Stimulated activated CD8-positive, alpha-beta memory T cell treated with anti-CD3 and anti-CD28 coated beads, Interleukin-12 subunit alpha, Interleukin-12 subunit beta, amount 100 ng/mL, for 4 hours (primary cell): ENCODE results near the gene RIPOR2.

Experiments
- DNase-seq: peaks from one replicate; pipeline ENCODE4 v3.0.0-alpha.2; 2020; ENCODE audit warnings: low read depth

RIPOR2 gene

GRCh38 chr6:24848461-24848860 is 87.3 kb downstream of the RIPOR2 start:
- DNase-seq, result no peak

DNA sequence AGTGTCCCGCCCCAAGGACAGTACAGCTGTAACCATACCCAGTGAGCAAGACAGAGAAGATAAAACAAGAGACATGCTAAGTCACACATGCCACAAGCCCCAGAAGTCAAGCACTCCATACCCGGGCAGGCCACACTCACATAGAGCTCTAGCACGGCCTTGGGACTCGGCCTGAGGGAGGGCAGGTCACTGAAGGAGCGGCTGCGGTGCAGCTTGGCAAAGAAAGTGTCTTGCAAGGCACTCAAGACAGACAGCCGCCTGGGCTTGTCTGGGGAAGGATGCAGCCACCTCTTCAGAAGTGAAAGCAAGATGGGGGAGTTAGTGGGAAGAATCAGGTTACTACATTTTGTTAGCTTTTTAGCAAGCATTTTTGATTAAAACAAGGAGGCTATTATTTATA is 88.4 kb downstream of the RIPOR2 start:
- DNase-seq, result no peak

DNA sequence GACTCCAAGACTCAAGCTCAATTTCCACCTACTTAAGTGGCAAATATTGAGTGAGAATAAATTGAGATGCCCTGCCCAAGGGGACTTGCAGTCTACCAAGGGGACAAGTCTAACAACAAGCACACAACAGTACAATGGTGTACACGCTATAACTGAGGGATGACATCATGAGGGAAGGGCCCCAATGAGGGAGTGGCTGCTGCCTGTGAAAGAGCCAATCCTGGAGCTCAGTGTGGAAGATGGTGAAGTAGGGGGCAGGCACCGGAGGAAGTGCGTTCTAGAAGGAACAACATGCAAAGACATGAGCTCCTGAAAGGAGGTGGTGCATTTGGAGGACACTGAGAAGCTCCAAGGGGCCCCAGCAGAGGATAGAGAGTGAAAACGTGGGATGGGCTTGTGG is 90.2 kb downstream of the RIPOR2 start:
- DNase-seq, result no peak

GRCh38 chr6:24844903-24845302 is 90.9 kb downstream of the RIPOR2 start:
- no peak for DNase-seq

DNA sequence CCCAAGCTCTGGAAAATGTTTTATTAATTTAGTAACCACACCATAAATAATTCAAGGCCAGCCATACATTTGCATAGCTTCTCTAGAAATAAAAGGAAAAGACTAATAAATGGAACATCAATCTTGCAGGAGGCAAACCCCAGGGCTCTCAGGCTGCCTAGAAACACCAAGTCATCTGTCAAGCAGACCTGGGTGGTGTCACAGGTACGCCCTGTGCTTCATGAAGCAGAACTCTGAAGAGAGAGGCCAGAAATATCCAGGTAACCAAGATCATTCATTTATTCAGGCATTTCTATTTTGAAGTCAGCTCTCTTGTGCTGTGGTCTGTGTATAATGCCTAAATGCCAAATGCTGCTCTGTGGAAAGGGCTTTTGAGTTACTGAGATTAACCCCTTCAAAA is 91.7 kb downstream of the RIPOR2 start:
- DNase-seq, result no peak

DNA sequence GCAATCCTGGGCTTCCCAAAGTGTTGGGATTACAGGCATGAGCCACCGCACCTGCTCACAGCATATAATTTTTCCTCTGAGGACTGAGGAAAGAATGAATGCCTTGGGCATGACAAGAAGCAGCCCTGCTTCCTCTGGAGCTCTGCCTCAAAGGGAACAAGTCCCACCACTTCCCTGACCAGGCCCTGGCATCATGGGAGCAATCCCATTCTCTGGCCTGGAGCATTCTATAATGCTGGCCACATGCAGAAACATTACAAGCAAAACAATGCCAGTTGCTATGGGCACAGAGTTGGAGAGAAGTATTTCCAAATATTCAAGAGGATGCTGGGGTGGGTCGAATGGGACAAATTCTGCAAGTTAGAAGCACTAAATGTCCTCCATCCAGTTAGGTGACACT is 95.6 kb downstream of the RIPOR2 start:
- no peak for DNase-seq

GRCh38 chr6:24838994-24839393 is 96.8 kb downstream of the RIPOR2 start:
- no peak for DNase-seq

DNA sequence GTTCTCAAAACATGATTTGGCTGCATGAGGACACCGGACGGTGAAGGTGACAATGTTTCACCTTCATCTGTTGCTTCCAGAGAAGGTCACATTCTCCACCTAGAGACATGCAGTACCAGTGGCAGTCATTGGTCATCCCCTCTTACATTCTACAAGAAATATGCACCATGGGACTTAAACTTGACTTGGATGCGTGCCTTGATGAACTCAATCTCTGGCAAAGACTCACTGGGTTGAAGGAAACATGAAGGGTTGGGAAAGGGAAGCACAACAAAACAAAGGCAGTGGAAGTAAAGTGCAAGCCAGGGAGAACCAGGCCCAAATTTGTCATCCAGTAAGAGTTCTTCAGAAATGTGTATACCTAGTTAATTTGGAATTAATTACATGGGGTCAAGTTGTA is 97.7 kb downstream of the RIPOR2 start:
- DNase-seq, result no peak

DNA sequence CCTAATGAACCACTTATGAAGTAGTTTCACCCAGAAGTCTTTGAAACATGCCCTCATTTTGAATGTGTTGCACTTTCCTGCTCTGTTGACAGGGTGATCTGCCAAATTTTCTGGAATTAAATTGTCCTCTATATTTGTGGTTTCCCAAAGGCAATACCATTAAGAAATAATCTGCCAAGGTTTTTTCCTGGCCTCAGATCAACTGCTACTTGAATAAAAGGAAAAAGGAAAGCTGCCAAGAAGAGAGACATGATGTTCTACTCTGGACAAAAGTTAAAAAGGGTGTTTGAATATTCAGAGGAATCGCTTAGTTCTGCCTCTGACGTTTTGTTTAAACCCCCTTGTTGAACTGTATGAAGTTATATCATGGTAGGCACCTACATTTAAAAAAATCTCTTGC is 99.7 kb downstream of the RIPOR2 start:
- DNase-seq, result no peak

DNA sequence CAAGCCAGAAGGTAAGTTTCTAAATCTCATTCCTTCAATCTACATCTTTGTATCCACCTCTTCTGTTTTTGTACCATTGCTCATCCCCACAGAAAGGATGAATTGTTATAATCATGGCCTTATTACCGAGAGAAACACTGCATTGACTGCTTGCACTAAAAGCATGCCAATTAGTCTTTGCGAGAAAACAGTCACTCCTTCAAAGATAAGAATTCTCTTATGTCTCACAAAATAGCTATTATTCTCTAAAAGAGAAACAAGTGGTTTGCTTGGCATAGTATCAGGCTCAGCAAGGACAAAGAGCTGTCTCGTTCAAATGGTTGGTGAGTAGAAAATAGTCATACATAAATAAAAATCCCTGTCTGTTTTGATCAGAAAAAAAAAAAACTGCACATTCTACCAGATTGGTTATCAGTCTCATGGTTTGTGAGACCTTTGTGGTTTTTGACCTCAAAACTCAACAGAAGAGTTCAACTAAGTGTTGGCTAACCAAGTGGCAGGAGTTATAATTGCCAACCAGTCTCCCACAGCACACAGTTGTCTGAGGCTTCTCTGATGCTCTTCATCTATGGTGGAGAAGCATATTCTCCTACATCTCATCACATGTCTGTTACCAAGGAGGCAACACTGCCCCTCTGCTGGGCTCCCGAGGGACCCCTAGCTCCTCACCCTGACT is 101.9 kb downstream of the RIPOR2 start:
- DNase-seq, result no peak

- no peak for DNase-seq
Measured at GRCh38 chr6:24832794-24833193, 103.0 kb downstream of the RIPOR2 start.

GRCh38 chr6:24831771-24832716 is 103.7 kb downstream of the RIPOR2 start:
- DNase-seq, result no peak

DNA sequence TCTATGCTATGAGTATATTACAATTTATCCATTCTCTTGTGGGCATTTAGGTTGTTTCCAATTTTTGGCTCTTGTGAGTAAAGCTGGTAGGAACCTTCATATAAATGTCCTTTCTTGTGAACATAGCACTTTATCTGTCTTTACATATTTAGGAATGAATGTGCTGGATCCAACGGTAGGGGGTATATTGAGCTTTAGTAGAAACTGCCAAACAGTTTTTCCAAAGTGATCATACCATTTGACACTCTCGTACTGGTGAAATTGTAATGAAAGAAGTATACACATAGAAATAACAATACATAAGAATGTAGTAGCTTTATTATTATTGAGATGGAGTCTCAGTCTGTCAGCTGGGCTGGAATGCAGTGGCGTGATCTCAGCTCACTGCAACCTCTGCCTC is 106.1 kb downstream of the RIPOR2 start:
- no peak for DNase-seq

GRCh38 chr6:24827970-24828369 is 107.8 kb downstream of the RIPOR2 start:
- no peak for DNase-seq

DNA sequence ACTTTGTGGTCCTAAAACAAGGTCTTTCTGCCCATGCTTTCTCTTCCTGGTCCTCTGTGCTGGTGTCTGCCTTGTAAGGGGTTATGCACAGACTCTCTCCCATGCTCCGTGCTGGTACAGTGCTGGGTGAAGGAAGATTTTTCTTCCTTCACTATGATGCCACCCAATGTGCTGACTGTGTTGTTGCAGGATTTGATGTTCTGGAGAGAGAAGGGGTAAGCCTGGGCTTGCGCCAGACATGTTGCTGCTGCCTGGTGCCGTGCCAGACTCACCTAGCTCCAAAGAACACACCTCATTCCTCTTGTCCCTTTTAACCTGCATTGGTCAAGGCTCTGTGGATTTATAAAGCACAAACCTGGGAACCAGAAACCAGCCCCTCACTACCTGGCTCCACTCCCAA is 108.6 kb downstream of the RIPOR2 start:
- no peak for DNase-seq

GRCh38 chr6:24825130-24825630 is 110.6 kb downstream of the RIPOR2 start:
- no peak for DNase-seq

DNA sequence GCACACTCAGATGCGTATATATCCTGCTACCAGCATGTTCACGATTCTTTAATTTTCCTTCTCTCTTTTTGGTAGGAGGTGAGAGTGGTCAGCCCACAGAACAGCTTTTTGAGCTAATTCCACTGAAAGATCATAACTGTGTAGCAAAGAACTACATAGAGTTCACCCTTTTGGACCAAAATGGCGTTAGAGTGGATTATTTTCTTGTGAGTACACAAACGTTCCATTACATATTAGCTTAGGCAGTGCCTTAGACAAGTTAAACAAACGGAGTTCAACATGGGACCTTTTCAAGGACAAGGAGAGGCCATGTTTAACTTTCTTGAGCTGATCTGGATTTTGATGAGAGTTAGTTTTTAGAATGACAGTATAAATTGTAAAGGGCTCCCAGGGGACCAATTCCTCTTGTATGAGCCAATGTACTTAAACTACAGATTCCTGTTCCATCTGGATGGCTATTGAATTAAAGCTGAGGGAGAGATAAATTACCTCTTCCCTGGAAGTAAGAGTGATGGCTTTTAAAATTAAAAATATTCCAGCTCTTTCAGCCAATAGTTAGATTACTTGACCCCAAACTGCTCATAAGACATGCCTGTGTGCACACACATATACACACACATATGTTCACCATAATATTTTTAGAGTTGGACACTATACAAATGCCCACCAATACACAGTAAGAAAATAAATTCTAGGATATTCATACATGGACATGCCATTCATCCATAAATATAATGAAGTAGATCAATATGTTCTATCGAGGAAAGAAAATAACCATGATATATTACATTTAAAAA is 111.4 kb downstream of the RIPOR2 start:
- no peak for DNase-seq

GRCh38 chr6:24823185-24823584 is 112.6 kb downstream of the RIPOR2 start:
- DNase-seq, result no peak

DNA sequence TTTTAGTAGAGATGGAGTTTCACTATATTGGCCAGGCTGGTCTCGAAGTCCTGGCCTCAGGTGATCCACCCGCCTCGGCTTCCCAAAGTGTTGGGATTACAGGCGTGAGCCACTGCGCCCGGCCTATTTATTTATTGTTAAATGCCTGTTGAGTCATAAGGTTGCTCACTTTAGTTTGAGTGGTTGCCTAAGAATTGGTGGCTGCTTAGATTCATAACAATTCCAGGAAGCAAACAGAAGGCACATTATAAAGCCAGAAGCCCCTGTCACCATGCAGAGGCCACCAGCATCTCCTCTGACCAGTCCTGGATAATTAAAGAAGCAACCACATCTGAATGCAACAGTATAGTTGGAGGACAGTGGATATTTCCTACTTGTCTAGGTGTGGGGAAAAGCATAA is 113.1 kb downstream of the RIPOR2 start:
- DNase-seq, result no peak

DNA sequence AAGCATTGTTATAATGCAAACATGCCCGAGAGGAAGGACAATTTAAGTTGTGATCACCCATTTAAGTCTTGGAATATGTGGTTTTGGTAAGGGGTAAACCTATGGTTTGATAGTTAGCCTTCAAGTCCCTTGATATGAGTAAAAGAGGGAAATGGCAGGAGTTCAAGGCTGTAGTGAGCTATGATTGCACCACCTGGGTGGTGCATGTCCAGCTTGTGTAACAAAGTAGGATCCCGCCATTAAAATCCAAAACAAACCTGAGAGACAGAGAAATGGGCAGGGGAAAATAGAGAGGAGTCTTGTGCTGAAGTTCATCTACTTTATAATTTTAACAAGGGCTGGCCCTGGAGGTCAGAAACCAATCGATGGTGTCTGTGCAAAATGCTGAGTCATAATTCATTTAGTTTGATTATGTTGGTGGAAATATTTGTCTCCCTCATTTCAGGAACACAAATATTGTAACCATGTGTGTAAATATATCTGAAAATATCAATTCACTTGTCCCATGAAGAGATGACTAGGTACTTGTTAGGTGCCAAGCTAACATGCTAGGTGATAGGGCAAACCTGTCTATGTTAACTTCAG is 113.8 kb downstream of the RIPOR2 start:
- DNase-seq, result no peak

- DNase-seq, result no peak
Measured at GRCh38 chr6:24818346-24818745, 117.4 kb downstream of the RIPOR2 start.

GRCh38 chr6:24809728-24810127 is 126.0 kb downstream of the RIPOR2 start:
- DNase-seq, result no peak
